HG02852 (cell line): ENCODE data around the gene NT5C1A.

ENCODE experiments used
- ATAC-seq: cut with Tn5 transposase; IDR thresholded peaks from one replicate; pipeline ENCODE4 v1.9.1; 2021; ENCODE audit warnings: mild to moderate bottlenecking, moderate library complexity; ENCODE audit not compliant: unreplicated experiment

NT5C1A gene

GRCh38 chr1:39613250-39613649 is 58.7 kb downstream of the NT5C1A start:
- no peak for ATAC-seq

GRCh38 chr1:39609618-39610331 is 62.1 kb downstream of the NT5C1A start:
- ATAC-seq: peak; percentile 69
